ENCODE measurements around the gene TAS2R46.
"Not testable (repeated sequence)": the region's sequence is repeated elsewhere in the genome, so short reads cannot be mapped to it uniquely, and the experiment has no call there.

The TAS2R46 gene, protein sequence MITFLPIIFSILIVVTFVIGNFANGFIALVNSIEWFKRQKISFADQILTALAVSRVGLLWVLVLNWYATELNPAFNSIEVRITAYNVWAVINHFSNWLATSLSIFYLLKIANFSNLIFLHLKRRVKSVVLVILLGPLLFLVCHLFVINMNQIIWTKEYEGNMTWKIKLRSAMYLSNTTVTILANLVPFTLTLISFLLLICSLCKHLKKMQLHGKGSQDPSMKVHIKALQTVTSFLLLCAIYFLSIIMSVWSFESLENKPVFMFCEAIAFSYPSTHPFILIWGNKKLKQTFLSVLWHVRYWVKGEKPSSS

DNA sequence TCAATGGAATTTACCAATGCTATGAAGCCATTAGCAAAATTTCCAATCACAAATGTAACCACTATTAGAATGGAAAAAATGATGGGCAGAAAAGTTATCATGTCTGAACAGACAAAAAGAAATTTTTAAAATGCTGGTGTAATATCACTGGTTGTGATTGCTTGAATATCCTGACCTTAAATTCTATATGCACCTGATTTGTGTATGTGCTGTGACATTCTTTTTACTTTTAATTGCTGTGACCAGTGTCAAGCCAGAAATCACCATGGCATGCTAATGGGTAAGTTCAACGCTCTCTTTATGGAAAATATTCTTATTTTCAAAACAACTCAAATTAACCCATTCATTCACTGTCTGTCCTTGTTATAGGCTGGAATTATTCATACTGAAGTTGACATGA lies at the start of gene TAS2R46:
Gene TAS2R46, minus strand, starts transcription at position 101 of the 400 bp plus-strand sequence. Its CDS starts 0 bp downstream, at position 101.
- H3K27me3 ChIP-seq (ENCODE audit: control insufficient read depth in 1 of 2, insufficient read depth in 2 of 2, low read length in 2 of 2); H3K4me3 ChIP-seq (ENCODE audit: low read depth in 1 of 2, low read length in 2 of 2); H3K27ac ChIP-seq (ENCODE audit: low read depth, low read length); H3K4me1 ChIP-seq (ENCODE audit: insufficient read depth, low read length); H3K9me3 ChIP-seq (ENCODE audit: low read length); H3K9ac ChIP-seq (ENCODE audit: low read length); H3K36me3 ChIP-seq (ENCODE audit: insufficient read depth, low read length): not testable (repeated sequence)

DNA sequence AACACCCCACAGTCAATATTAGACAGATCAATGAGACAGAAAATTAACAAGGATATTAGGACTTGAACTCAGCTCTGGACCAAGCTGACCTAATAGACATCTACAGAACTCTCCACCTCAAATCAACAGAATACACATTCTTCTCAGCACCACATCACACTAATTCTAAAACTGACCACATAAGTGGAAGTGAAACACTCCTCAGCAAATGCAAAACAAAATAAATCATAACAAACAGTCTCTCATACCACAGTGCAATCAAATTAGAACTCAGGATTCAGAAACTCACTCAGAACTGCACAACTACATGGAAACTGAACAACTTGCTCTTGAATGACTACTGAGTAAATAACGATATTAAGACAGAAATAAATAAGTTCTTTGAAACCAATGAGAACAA lies 49.1 kb upstream of the TAS2R46 start:
- H3K27ac ChIP-seq (ENCODE audit: low read depth, low read length); H3K36me3 ChIP-seq (ENCODE audit: insufficient read depth, low read length); H3K27me3 ChIP-seq (ENCODE audit: control insufficient read depth in 1 of 2, insufficient read depth in 2 of 2, low read length in 2 of 2); H3K9me3 ChIP-seq (ENCODE audit: low read length); H3K4me1 ChIP-seq (ENCODE audit: insufficient read depth, low read length); H3K4me3 ChIP-seq (ENCODE audit: low read depth in 1 of 2, low read length in 2 of 2); H3K9ac ChIP-seq (ENCODE audit: low read length): not testable (repeated sequence)

DNA sequence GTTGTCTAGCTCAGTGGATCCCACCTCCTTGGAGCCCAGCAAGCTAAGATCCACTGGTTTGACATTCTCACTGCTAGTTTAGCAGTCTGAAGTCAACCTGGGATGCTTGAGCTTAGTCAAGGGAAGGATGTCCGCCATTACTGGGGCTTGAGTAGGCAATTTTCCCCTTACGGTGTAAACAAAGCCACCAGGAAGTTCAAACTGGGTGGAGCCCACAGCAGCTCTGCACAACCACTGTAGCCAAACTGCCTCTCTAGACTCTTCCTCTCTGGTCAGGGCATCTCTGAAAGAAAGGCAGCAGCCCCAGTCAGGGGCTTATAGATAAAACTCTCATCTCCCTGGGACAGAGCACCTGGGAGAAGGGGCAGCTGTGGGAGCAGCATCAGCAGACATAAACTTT lies 46.8 kb upstream of the TAS2R46 start:
- Histone ChIP-seq H3K9ac (ENCODE audit: low read length) (no peak overlapping the region), H3K4me1 (ENCODE audit: insufficient read depth, low read length) (no peaks in the 10 kb centered on the region), H3K9me3 (ENCODE audit: low read length) (no peaks in the 10 kb centered on the region), H3K36me3 (ENCODE audit: insufficient read depth, low read length) (no peaks in the 10 kb centered on the region), H3K27ac (ENCODE audit: low read depth, low read length) (no peak overlapping the region), H3K4me3 (ENCODE audit: low read depth in 1 of 2, low read length in 2 of 2) (no peak overlapping the region), H3K27me3 (ENCODE audit: control insufficient read depth in 1 of 2, insufficient read depth in 2 of 2, low read length in 2 of 2) (no peaks in the 10 kb centered on the region)

DNA sequence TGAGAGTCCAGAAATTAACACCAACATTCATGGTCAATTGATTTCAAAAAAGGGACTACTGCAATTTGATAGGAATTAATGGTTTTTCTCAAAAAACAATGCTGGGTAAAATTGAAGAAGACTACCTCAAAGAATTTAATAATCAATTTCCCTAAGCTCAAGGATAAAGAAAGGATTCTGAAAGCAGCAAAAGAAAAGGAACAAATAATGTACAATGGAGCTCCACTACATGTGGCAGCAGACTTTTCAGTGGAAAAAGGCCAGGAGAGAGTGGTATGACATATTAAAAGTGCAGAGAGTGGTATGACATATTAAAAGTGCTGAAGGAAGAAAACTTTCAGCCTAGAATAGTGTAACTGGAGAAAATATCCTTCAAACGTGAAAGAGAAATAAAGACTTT lies 45.6 kb upstream of the TAS2R46 start:
- Histone ChIP-seq H3K9me3 (ENCODE audit: low read length) (no peaks in the 10 kb centered on the region), H3K27me3 (ENCODE audit: control insufficient read depth in 1 of 2, insufficient read depth in 2 of 2, low read length in 2 of 2) (no peaks in the 10 kb centered on the region), H3K4me3 (ENCODE audit: low read depth in 1 of 2, low read length in 2 of 2) (no peak overlapping the region), H3K4me1 (ENCODE audit: insufficient read depth, low read length) (no peaks in the 10 kb centered on the region), H3K9ac (ENCODE audit: low read length) (no peak overlapping the region), H3K27ac (ENCODE audit: low read depth, low read length) (no peak overlapping the region), H3K36me3 (ENCODE audit: insufficient read depth, low read length) (no peaks in the 10 kb centered on the region)

DNA sequence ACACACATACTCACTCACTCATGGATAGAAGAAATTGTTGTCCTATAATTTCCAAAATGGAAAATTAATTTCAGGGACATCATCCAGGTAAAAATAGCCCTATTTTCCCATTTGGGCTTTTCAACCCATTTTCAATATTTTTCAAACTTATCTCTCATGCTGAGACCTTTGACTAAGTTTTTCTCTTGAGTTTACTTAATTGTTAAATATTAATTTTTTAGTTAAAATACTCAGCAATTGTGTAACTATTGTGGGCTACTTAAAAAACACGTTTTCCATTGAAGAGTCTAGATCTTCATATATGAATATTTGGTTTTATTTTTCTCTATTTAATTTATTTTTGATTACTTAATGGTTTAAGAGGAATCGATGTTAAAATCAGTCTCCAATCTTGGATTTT lies 44.2 kb upstream of the TAS2R46 start:
- Histone ChIP-seq H3K4me3 (ENCODE audit: low read depth in 1 of 2, low read length in 2 of 2) (no peak overlapping the region), H3K36me3 (ENCODE audit: insufficient read depth, low read length) (no peaks in the 10 kb centered on the region), H3K9me3 (ENCODE audit: low read length) (no peaks in the 10 kb centered on the region), H3K4me1 (ENCODE audit: insufficient read depth, low read length) (no peaks in the 10 kb centered on the region), H3K27me3 (ENCODE audit: control insufficient read depth in 1 of 2, insufficient read depth in 2 of 2, low read length in 2 of 2) (no peaks in the 10 kb centered on the region), H3K27ac (ENCODE audit: low read depth, low read length) (no peak overlapping the region), H3K9ac (ENCODE audit: low read length) (no peak overlapping the region)

DNA sequence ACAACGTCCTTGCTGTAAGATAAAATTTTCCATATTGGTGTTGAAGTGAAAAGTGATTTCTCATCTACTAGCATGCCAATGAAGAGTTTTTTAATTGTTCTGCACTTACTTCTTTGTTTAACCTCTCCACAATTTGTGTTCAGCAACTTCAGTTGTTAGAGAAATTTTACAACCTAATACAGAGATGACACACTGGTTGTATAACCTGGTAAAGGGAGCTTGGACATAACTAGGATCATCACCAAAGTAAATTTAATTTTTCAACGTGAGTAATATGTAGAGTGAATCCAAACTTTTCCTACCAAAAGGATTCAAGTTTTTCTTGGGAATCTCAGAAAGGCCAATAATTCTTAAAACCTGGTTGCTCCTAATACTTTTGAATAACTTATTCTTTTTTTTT lies 43.5 kb upstream of the TAS2R46 start:
- Histone ChIP-seq H3K27ac (ENCODE audit: low read depth, low read length) (no peak overlapping the region), H3K36me3 (ENCODE audit: insufficient read depth, low read length) (no peaks in the 10 kb centered on the region), H3K27me3 (ENCODE audit: control insufficient read depth in 1 of 2, insufficient read depth in 2 of 2, low read length in 2 of 2) (no peaks in the 10 kb centered on the region), H3K9ac (ENCODE audit: low read length) (no peak overlapping the region), H3K9me3 (ENCODE audit: low read length) (no peaks in the 10 kb centered on the region), H3K4me3 (ENCODE audit: low read depth in 1 of 2, low read length in 2 of 2) (no peak overlapping the region), H3K4me1 (ENCODE audit: insufficient read depth, low read length) (no peaks in the 10 kb centered on the region)

DNA sequence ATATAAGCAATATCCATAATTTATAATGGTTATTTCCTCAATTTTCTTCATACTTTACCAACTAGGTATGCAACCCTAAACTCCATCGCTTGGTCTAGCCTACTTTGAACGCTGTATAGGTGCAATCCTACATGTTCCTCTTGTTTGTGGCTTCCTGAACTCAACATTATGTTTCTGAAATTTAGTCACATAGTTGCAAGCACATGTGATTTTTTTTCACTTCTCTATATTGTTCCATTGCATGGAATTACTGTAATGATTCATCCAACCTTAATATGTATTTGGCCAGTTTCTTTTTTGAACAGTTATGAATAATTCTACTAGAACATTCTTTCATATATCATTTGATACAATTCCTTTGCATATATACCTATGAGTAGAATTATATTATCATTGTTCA lies 32.8 kb upstream of the TAS2R46 start:
- not testable (repeated sequence) for H3K27ac ChIP-seq (ENCODE audit: low read depth, low read length); H3K27me3 ChIP-seq (ENCODE audit: control insufficient read depth in 1 of 2, insufficient read depth in 2 of 2, low read length in 2 of 2); H3K36me3 ChIP-seq (ENCODE audit: insufficient read depth, low read length); H3K4me3 ChIP-seq (ENCODE audit: low read depth in 1 of 2, low read length in 2 of 2); H3K4me1 ChIP-seq (ENCODE audit: insufficient read depth, low read length); H3K9ac ChIP-seq (ENCODE audit: low read length); H3K9me3 ChIP-seq (ENCODE audit: low read length)

DNA sequence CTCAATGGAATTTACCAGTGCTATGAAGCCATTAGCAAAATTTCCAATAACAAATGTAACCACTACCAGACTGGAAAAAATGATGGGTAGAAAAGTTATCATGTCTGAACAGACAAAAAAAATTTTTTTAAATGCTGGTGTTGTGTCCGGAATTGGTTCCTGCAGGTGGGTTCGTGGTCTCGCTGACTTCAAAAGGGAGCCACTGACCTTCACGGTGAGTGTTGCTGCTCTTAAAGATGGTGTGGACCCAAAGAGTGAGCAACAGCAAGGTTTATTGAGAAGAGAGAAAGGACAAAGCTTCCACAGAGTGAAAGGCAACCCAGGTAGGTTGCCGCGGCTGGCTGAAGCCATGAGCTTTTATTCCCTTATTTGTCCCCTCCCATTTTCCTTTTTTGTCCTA lies 30.0 kb upstream of the TAS2R46 start, which contains the start of gene TAS2R43:
Gene TAS2R43, minus strand, starts transcription at position 186 of the 400 bp plus-strand sequence. Its CDS starts 84 bp downstream, at position 102.
- Histone ChIP-seq H3K4me3 (ENCODE audit: low read depth in 1 of 2, low read length in 2 of 2) (no peak within 1 kb of the TSS), H3K27me3 (ENCODE audit: control insufficient read depth in 1 of 2, insufficient read depth in 2 of 2, low read length in 2 of 2) (no peaks in the 10 kb centered on the region), H3K27ac (ENCODE audit: low read depth, low read length) (no peak within 1 kb of the TSS), H3K4me1 (ENCODE audit: insufficient read depth, low read length) (no peaks in the 10 kb centered on the region), H3K36me3 (ENCODE audit: insufficient read depth, low read length) (no peaks in the 10 kb centered on the region), H3K9me3 (ENCODE audit: low read length) (no peaks in the 10 kb centered on the region), H3K9ac (ENCODE audit: low read length) (no peak within 1 kb of the TSS)

DNA sequence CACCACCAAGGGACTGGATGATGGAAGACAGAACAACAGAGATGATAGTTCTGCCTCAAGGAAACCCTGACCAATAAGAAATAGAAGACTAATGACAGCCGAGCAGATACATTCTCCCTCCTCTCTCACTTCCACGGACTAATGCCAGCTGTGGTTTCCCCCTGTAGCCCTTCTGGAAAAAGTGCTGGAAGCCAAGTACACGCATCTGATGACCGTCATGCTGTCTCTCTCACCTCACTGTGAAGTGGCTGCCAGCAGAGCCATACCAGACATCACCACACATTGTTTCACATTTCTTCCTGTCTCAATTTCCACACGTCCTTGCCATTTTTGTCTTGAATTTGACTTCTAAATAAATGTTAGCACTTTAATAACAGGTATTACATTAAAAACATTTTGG lies 27.2 kb upstream of the TAS2R46 start:
- H3K27ac ChIP-seq (ENCODE audit: low read depth, low read length) = no peak overlapping the region
- H3K4me1 ChIP-seq (ENCODE audit: insufficient read depth, low read length) = no peaks in the 10 kb centered on the region
- H3K4me3 ChIP-seq (ENCODE audit: low read depth in 1 of 2, low read length in 2 of 2) = no peak overlapping the region
- no peaks in the 10 kb centered on the region for H3K27me3 ChIP-seq (ENCODE audit: control insufficient read depth in 1 of 2, insufficient read depth in 2 of 2, low read length in 2 of 2)
- no peak overlapping the region for H3K9ac ChIP-seq (ENCODE audit: low read length)
- H3K36me3 ChIP-seq (ENCODE audit: insufficient read depth, low read length) = no peaks in the 10 kb centered on the region
- H3K9me3 ChIP-seq (ENCODE audit: low read length) = no peaks in the 10 kb centered on the region

DNA sequence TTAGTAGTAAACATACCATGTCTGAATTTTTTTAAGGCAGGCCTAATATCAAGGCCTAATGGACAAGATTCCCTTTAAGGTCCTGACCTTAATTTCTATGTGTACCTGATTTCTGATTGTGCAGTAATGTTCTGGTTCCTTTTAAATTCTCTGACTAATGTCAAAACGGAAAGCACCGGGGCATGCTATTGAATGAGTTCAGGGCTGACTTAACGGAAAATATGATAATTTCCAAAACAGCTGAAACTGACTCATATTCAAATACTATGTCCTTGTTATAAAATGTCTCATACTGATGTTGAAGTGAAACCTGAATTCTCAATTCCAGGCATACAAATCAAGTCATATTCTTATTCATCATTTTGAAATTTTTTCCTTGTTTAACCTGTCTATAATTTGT lies 23.3 kb upstream of the TAS2R46 start:
- Histone ChIP-seq H3K9me3 (ENCODE audit: low read length) (no peaks in the 10 kb centered on the region), H3K27ac (ENCODE audit: low read depth, low read length) (no peak overlapping the region), H3K4me1 (ENCODE audit: insufficient read depth, low read length) (no peaks in the 10 kb centered on the region), H3K36me3 (ENCODE audit: insufficient read depth, low read length) (no peaks in the 10 kb centered on the region), H3K9ac (ENCODE audit: low read length) (no peak overlapping the region), H3K4me3 (ENCODE audit: low read depth in 1 of 2, low read length in 2 of 2) (no peak overlapping the region), H3K27me3 (ENCODE audit: control insufficient read depth in 1 of 2, insufficient read depth in 2 of 2, low read length in 2 of 2) (no peaks in the 10 kb centered on the region)

DNA sequence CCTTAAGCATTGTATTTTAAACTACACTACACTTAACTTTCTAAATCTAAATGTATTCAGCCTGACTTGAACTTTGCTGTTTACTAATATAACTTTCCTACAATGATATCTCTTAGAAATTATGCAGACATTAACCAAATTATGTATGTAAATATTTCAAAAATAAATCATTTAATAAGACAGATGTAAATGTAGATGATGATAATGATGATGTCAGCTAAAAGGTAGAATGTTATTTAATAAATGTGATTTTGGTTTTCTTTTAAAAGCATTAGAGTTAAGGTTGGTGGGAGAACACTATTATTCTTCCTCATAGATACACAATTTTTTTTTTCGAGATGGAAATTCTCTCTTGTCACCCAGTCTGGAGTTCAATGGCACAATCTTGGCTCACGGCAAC lies 19.9 kb upstream of the TAS2R46 start:
- H3K4me3 ChIP-seq (ENCODE audit: low read depth in 1 of 2, low read length in 2 of 2) = no peak overlapping the region
- no peaks in the 10 kb centered on the region for H3K9me3 ChIP-seq (ENCODE audit: low read length)
- no peaks in the 10 kb centered on the region for H3K4me1 ChIP-seq (ENCODE audit: insufficient read depth, low read length)
- no peaks in the 10 kb centered on the region for H3K36me3 ChIP-seq (ENCODE audit: insufficient read depth, low read length)
- H3K27me3 ChIP-seq (ENCODE audit: control insufficient read depth in 1 of 2, insufficient read depth in 2 of 2, low read length in 2 of 2) = no peaks in the 10 kb centered on the region
- H3K27ac ChIP-seq (ENCODE audit: low read depth, low read length) = no peak overlapping the region
- no peak overlapping the region for H3K9ac ChIP-seq (ENCODE audit: low read length)

DNA sequence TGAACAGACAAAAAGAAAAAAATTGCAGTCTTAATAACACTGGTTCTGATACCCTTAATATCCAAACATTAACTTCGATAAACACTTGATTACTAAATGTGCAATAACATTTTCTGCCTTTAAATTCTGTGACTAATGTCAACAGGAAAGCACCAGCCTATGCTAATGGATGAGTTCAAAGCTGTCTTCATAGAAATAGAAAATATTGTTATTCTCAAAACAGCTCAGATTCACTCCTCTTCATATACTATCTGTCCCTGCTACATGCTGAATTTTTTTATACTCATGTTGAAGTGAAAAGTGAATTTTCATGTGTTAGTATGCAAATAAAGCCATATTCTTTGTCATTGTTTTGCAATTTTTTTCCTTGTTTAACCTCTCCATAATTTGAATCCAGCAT lies 16.2 kb upstream of the TAS2R46 start:
- H3K27me3 ChIP-seq (ENCODE audit: control insufficient read depth in 1 of 2, insufficient read depth in 2 of 2, low read length in 2 of 2) = no peaks in the 10 kb centered on the region

More for the DNA sequence above, 16.2 kb upstream of the TAS2R46 start:
- Histone ChIP-seq H3K4me3 (ENCODE audit: low read depth in 1 of 2, low read length in 2 of 2) (no peak overlapping the region), H3K9me3 (ENCODE audit: low read length) (no peaks in the 10 kb centered on the region), H3K9ac (ENCODE audit: low read length) (no peak overlapping the region), H3K4me1 (ENCODE audit: insufficient read depth, low read length) (no peaks in the 10 kb centered on the region), H3K27ac (ENCODE audit: low read depth, low read length) (no peak overlapping the region), H3K36me3 (ENCODE audit: insufficient read depth, low read length) (no peaks in the 10 kb centered on the region)
